ENCODE results near the gene ZSCAN21.

DNA sequence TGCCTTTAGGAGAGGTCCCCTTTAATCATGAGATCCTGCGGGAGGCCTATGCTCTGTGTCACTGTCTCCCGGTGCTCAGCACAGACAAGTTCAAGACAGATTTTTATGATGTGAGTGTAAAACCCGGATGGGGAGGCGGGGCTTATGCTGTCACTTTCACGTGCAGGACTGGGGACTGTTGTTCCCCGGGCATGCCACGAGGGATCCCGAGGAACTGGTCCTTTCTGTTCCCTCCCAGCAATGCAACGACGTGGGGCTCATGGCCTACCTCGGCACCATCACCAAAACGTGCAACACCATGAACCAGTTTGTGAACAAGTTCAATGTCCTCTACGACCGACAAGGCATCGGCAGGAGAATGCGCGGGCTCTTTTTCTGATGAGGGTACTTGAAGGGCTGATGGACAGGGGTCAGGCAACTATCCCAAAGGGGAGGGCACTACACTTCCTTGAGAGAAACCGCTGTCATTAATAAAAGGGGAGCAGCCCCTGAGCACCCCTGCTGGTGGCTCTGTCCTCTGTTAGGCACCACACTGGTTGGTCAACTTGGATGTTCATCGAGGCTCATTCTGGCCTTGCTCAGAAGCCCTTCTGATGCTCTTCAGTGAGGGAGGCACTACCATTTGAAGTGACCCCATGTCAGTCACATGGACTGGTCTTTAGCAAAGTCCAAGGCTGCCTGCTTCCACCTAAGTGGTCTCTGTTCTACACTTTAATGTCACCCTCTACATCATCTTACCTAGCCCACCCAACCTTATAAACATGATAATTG lies 42.0 kb downstream of the ZSCAN21 start:
- TF ChIP-seq REST (IDR thresholded peaks at IDR 0.05): no peak
- no peak for TF ChIP-seq ESRRA (IDR thresholded peaks at IDR 0.05; ENCODE audit: borderline replicate concordance, low read length)
- TF ChIP-seq KDM1A (IDR thresholded peaks at IDR 0.05; ENCODE audit: low read depth): no peak
- TF ChIP-seq HOXB5 (CRISPR knock-in tag; IDR thresholded peaks at IDR 0.05): no peak
- no peak for TF ChIP-seq EP300 (IDR thresholded peaks at IDR 0.05)
- TF ChIP-seq, protein P1, sequence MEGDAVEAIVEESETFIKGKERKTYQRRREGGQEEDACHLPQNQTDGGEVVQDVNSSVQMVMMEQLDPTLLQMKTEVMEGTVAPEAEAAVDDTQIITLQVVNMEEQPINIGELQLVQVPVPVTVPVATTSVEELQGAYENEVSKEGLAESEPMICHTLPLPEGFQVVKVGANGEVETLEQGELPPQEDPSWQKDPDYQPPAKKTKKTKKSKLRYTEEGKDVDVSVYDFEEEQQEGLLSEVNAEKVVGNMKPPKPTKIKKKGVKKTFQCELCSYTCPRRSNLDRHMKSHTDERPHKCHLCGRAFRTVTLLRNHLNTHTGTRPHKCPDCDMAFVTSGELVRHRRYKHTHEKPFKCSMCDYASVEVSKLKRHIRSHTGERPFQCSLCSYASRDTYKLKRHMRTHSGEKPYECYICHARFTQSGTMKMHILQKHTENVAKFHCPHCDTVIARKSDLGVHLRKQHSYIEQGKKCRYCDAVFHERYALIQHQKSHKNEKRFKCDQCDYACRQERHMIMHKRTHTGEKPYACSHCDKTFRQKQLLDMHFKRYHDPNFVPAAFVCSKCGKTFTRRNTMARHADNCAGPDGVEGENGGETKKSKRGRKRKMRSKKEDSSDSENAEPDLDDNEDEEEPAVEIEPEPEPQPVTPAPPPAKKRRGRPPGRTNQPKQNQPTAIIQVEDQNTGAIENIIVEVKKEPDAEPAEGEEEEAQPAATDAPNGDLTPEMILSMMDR (IDR thresholded peaks at IDR 0.05): no peak
- no peak for TF ChIP-seq NR3C1 (IDR thresholded peaks at IDR 0.05)
- TF ChIP-seq MAX (IDR thresholded peaks at IDR 0.05): no peak
- TF ChIP-seq CHD2 (IDR thresholded peaks at IDR 0.05; ENCODE audit: low read length, partially characterized antibody): no peak
- TF ChIP-seq, protein P2, sequence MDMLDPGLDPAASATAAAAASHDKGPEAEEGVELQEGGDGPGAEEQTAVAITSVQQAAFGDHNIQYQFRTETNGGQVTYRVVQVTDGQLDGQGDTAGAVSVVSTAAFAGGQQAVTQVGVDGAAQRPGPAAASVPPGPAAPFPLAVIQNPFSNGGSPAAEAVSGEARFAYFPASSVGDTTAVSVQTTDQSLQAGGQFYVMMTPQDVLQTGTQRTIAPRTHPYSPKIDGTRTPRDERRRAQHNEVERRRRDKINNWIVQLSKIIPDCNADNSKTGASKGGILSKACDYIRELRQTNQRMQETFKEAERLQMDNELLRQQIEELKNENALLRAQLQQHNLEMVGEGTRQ (IDR thresholded peaks at IDR 0.05): no peak
- TF ChIP-seq MAZ (IDR thresholded peaks at IDR 0.05; ENCODE audit: borderline replicate concordance, low read depth, low read length): no peak
- TF ChIP-seq RAD21 (conservative IDR thresholded peaks at IDR 0.05 in 1 of 2, IDR thresholded peaks at IDR 0.05 in 1 of 2): no peak
